HEK293 (cell line): Measurements from ENCODE around the gene CACNA1E.

Source experiments
- CTCF ChIA-PET: fragments of 350-600 bp; formaldehyde crosslinking; extraction: SDS; loops from one replicate; lab custom pipeline; 2021; ENCODE audit warnings: antibody characterized with exemption; lab: Yijun Ruan, JAX
- POLR2A ChIA-PET: fragments of 300-600 bp; formaldehyde crosslinking; extraction: SDS; loops from one replicate; lab custom pipeline; 2020; ENCODE audit warnings: antibody characterized with exemption, inconsistent platforms; lab: Yijun Ruan, JAX
- H3K27ac ChIP-seq: fragments of 200-500 bp; sonication (Bioruptor generic); 2 replicates; pipeline ENCODE4 v1.5.1; 2014; ENCODE audit warnings: low read depth, low read length, control low read depth, inconsistent platforms; ENCODE audit errors: extremely low read depth
- H3K36me3 ChIP-seq, 2 experiments: fragments of 200-500 bp in 1 of 2; sonication (Bioruptor generic) in 1 of 2; 1 replicate in 1 of 2; 2 replicates in 1 of 2; pipeline ENCODE4 v1.5.1; 2014 to 2017; ENCODE audit warnings: inconsistent platforms in 2 of 2, low read length in 2 of 2; ENCODE audit not compliant: control insufficient read depth in 2 of 2, insufficient read depth in 1 of 2
- H3K4me1 ChIP-seq: fragments of 200-500 bp; sonication (Bioruptor generic); 2 replicates; pipeline ENCODE4 v1.5.1; 2014; ENCODE audit warnings: mild to moderate bottlenecking, low read length, inconsistent platforms; ENCODE audit not compliant: control insufficient read depth, insufficient read depth
- H3K4me3 ChIP-seq: 2 replicates; pipeline ENCODE4 v1.5.1; 2011; ENCODE audit warnings: low read depth, mild to moderate bottlenecking, control low read depth, low read length, moderate library complexity
- H3K9me3 ChIP-seq: fragments of 200-500 bp; sonication (Bioruptor generic); 2 replicates; pipeline ENCODE4 v1.5.1; 2014; ENCODE audit warnings: low read depth, low read length, inconsistent platforms; ENCODE audit not compliant: control insufficient read depth, insufficient read depth
- RBAK ChIP-seq: fragments of 450-650 bp; formaldehyde crosslinking; IDR thresholded peaks from 2 replicates; pipeline ENCODE4 v1.5.1; 2016; ENCODE audit warnings: missing biosample characterization, missing genetic modification characterization
- ZBTB1 ChIP-seq: fragments of 450-650 bp; formaldehyde crosslinking; IDR thresholded peaks from 2 replicates; pipeline ENCODE4 v1.5.1; 2016; ENCODE audit warnings: missing biosample characterization, missing genetic modification characterization
- ZFP37 ChIP-seq: fragments of 450-650 bp; formaldehyde crosslinking; IDR thresholded peaks from 2 replicates; pipeline ENCODE4 v1.5.1; 2016; ENCODE audit warnings: missing biosample characterization, missing genetic modification characterization
- ZNF121 ChIP-seq: fragments of 450-650 bp; formaldehyde crosslinking; IDR thresholded peaks from 2 replicates; pipeline ENCODE4 v1.5.1; 2016; ENCODE audit warnings: missing biosample characterization, missing genetic modification characterization
- ZNF157 ChIP-seq: fragments of 450-650 bp; formaldehyde crosslinking; IDR thresholded peaks from 2 replicates; pipeline ENCODE4 v1.5.1; 2016; ENCODE audit warnings: missing biosample characterization, missing genetic modification characterization
- ZNF2 ChIP-seq: fragments of 450-650 bp; formaldehyde crosslinking; IDR thresholded peaks from 2 replicates; pipeline ENCODE4 v1.5.1; 2016; ENCODE audit warnings: missing biosample characterization, missing genetic modification characterization
- ZNF266 ChIP-seq: fragments of 450-650 bp; formaldehyde crosslinking; IDR thresholded peaks from 2 replicates; pipeline ENCODE4 v1.5.1; 2016; ENCODE audit warnings: missing biosample characterization, missing genetic modification characterization, low read depth
- ZNF37A ChIP-seq: fragments of 450-650 bp; IDR thresholded peaks from 2 replicates; pipeline ENCODE4 v1.5.1; 2018; ENCODE audit warnings: missing biosample characterization, missing genetic modification characterization
- ZNF473 ChIP-seq: fragments of 450-650 bp; formaldehyde crosslinking; IDR thresholded peaks from 2 replicates; pipeline ENCODE4 v1.5.1; 2017; ENCODE audit warnings: missing biosample characterization, missing genetic modification characterization
- ZNF571 ChIP-seq: fragments of 450-650 bp; formaldehyde crosslinking; IDR thresholded peaks from 2 replicates; pipeline ENCODE4 v1.5.0; 2017; ENCODE audit warnings: missing biosample characterization, missing genetic modification characterization
- ZNF707 ChIP-seq: fragments of 450-650 bp; formaldehyde crosslinking; IDR thresholded peaks from 2 replicates; pipeline ENCODE4 v1.5.1; 2016; ENCODE audit warnings: missing biosample characterization, missing genetic modification characterization
- ZNF76 ChIP-seq: fragments of 450-650 bp; formaldehyde crosslinking; IDR thresholded peaks from 2 replicates; pipeline ENCODE4; 2016; ENCODE audit warnings: low read depth, missing biosample characterization, missing genetic modification characterization, borderline replicate concordance
- ZNF792 ChIP-seq: fragments of 450-650 bp; formaldehyde crosslinking; IDR thresholded peaks from 2 replicates; pipeline ENCODE4 v1.5.1; 2016; ENCODE audit warnings: missing biosample characterization, missing genetic modification characterization
- TF ChIP-seq, protein P1 (sequence below): fragments of 450-650 bp; formaldehyde crosslinking; IDR thresholded peaks from 2 replicates; pipeline ENCODE4 v1.5.0; 2017; ENCODE audit warnings: missing biosample characterization, missing genetic modification characterization, borderline replicate concordance
- TF ChIP-seq, protein P2 (sequence below): fragments of 450-650 bp; formaldehyde crosslinking; IDR thresholded peaks from 2 replicates; pipeline ENCODE4 v1.5.1; 2017; ENCODE audit warnings: missing biosample characterization, missing genetic modification characterization
- TF ChIP-seq, protein P3 (sequence below): fragments of 450-650 bp; formaldehyde crosslinking; IDR thresholded peaks from 2 replicates; pipeline ENCODE4 v1.5.1; 2017; ENCODE audit warnings: missing biosample characterization, mild to moderate bottlenecking, missing genetic modification characterization, moderate library complexity

Gene CACNA1E

DNA sequence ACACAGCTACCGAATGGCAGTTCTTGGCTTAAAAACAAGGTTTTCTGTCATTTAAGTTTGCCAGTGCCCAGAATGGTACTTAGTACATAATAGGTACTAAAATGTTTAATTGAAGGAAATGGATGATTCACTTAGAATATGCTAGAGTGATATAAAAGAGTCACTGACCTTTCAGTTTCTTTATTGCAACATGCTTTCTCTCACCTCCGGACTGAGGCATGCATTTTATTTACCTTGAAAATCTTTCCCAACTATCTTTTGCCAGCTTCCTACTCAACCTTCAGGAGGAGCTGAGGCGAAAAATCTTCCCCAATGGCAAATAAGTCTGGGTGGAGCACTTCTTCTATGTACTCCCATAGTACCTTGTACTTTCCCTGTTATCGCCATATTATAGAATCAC is 333.3 kb downstream of the CACNA1E start:
- Histone ChIP-seq H3K4me3 (no peak overlapping the region), H3K36me3 (no peaks in the 10 kb centered on the region), H3K4me1 (no peaks in the 10 kb centered on the region), H3K27ac (no peak overlapping the region), H3K9me3 (no peaks in the 10 kb centered on the region)
- TF ChIP-seq ZNF37A (tag by site-specific recombination) (no peak), ZNF473 (tag by site-specific recombination) (no peak), ZNF266 (tag by site-specific recombination) (no peak), ZNF571 (tag by site-specific recombination) (no peak), ZNF121 (tag by site-specific recombination) (no peak), ZBTB1 (no peak), RBAK (tag by site-specific recombination) (no peak), ZFP37 (tag by site-specific recombination) (no peak), ZNF157 (no peak), ZNF707 (tag by site-specific recombination) (no peak)
- TF ChIP-seq, protein P1, sequence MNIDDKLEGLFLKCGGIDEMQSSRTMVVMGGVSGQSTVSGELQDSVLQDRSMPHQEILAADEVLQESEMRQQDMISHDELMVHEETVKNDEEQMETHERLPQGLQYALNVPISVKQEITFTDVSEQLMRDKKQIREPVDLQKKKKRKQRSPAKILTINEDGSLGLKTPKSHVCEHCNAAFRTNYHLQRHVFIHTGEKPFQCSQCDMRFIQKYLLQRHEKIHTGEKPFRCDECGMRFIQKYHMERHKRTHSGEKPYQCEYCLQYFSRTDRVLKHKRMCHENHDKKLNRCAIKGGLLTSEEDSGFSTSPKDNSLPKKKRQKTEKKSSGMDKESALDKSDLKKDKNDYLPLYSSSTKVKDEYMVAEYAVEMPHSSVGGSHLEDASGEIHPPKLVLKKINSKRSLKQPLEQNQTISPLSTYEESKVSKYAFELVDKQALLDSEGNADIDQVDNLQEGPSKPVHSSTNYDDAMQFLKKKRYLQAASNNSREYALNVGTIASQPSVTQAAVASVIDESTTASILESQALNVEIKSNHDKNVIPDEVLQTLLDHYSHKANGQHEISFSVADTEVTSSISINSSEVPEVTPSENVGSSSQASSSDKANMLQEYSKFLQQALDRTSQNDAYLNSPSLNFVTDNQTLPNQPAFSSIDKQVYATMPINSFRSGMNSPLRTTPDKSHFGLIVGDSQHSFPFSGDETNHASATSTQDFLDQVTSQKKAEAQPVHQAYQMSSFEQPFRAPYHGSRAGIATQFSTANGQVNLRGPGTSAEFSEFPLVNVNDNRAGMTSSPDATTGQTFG, result no peak
- TF ChIP-seq, protein P2, sequence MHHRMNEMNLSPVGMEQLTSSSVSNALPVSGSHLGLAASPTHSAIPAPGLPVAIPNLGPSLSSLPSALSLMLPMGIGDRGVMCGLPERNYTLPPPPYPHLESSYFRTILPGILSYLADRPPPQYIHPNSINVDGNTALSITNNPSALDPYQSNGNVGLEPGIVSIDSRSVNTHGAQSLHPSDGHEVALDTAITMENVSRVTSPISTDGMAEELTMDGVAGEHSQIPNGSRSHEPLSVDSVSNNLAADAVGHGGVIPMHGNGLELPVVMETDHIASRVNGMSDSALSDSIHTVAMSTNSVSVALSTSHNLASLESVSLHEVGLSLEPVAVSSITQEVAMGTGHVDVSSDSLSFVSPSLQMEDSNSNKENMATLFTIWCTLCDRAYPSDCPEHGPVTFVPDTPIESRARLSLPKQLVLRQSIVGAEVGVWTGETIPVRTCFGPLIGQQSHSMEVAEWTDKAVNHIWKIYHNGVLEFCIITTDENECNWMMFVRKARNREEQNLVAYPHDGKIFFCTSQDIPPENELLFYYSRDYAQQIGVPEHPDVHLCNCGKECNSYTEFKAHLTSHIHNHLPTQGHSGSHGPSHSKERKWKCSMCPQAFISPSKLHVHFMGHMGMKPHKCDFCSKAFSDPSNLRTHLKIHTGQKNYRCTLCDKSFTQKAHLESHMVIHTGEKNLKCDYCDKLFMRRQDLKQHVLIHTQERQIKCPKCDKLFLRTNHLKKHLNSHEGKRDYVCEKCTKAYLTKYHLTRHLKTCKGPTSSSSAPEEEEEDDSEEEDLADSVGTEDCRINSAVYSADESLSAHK, result no peak
- ChIA-PET POLR2A (no interaction called here), CTCF (interaction anchor here (0.6 kb wide), 1 partner anchor 57 kb away, joined by 5 read pairs; no protein-coding TSS in a partner anchor)

DNA sequence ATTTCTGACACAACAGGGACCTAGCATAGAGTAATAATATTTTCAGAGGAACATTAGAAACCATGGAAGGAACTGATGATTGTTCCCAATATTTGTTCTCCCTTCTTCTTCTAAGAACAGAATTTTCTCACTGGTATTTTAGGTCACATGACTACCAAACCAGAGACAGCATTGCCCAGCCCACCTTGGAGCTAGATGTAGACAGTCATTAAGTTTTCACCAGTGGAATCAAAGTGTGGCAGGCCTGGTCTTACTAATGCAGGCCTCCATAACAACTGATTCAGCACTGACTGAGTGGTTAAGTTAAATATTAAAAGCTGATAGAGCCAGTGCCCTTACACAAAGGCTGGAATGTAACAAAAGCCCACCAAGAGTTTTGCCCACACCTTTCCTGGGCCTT is 333.8 kb downstream of the CACNA1E start:
- ChIA-PET CTCF (interaction anchor here (0.6 kb wide), 1 partner anchor 57 kb away, joined by 5 read pairs; no protein-coding TSS in a partner anchor), POLR2A (no interaction called here)
- no peaks in the 10 kb centered on the region for H3K36me3 ChIP-seq
- no peak overlapping the region for H3K4me3 ChIP-seq
- no peak for TF ChIP-seq ZNF76 (tag by site-specific recombination)
- TF ChIP-seq, protein P1, result no peak
- TF ChIP-seq ZNF792 (tag by site-specific recombination), result no peak
- no peak for TF ChIP-seq ZNF2 (tag by site-specific recombination)
- TF ChIP-seq, protein P3, sequence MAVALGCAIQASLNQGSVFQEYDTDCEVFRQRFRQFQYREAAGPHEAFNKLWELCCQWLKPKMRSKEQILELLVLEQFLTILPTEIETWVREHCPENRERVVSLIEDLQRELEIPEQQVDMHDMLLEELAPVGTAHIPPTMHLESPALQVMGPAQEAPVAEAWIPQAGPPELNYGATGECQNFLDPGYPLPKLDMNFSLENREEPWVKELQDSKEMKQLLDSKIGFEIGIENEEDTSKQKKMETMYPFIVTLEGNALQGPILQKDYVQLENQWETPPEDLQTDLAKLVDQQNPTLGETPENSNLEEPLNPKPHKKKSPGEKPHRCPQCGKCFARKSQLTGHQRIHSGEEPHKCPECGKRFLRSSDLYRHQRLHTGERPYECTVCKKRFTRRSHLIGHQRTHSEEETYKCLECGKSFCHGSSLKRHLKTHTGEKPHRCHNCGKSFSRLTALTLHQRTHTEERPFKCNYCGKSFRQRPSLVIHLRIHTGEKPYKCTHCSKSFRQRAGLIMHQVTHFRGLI (tag by site-specific recombination), result no peak
- no peaks in the 10 kb centered on the region for H3K9me3 ChIP-seq
- H3K4me1 ChIP-seq, result no peaks in the 10 kb centered on the region
- H3K27ac ChIP-seq, result no peak overlapping the region
